A673 (cell line): ENCODE data around the gene ZEB1. TPM values are rescaled to one million over a fixed set of nuclear protein-coding genes. Genes with fewer than 3 reads are reported as not detected.

Experiments
- BruUV-seq: library from RNA; stranded (reverse); fragments of 400-500 nt; replicated peaks from 2 replicates; lab custom pipeline; 2021; lab: Mats Ljungman, UMichigan
- CTCF ChIA-PET: fragments of 300-600 bp; sonication (Branson Sonifier 250); formaldehyde crosslinking; loops from one replicate; lab custom pipeline; 2022; ENCODE audit warnings: antibody characterized with exemption; lab: Charles Lee
- POLR2A ChIA-PET: fragments of 300-600 bp; sonication (Branson Sonifier 250); formaldehyde crosslinking; loops from one replicate; lab custom pipeline; 2022; ENCODE audit warnings: antibody characterized with exemption; ENCODE audit not compliant: low non-redundant PET; lab: Charles Lee
- DNase-seq: peaks from one replicate; pipeline ENCODE4 v3.0.0-alpha.2; 2015; ENCODE audit warnings: low spot score
- H3K27ac ChIP-seq: fragments of 200-600 bp; sonication (generic); 2 replicates; pipeline ENCODE4 v1.5.1; 2016; ENCODE audit warnings: mixed run types, low read depth, mild to moderate bottlenecking, mixed read lengths, antibody characterized with exemption, low read length; ENCODE audit not compliant: poor library complexity, severe bottlenecking
- H3K27me3 ChIP-seq: fragments of 200-600 bp; sonication (generic); replicated peaks from 2 replicates; pipeline ENCODE4 v1.6.1; 2017; ENCODE audit warnings: mixed run types, low read depth, mild to moderate bottlenecking, mixed read lengths, antibody characterized with exemption, low read length; ENCODE audit not compliant: insufficient read depth, poor library complexity
- H3K36me3 ChIP-seq: fragments of 200-600 bp; sonication (generic); 2 replicates; pipeline ENCODE4 v1.6.1; 2016; ENCODE audit warnings: mixed run types, mild to moderate bottlenecking, mixed read lengths, antibody characterized with exemption, low read length; ENCODE audit not compliant: insufficient read depth, poor library complexity, severe bottlenecking
- H3K4me1 ChIP-seq: fragments of 200-600 bp; sonication (generic); 2 replicates; pipeline ENCODE4 v1.6.1; 2017; ENCODE audit warnings: mixed run types, mild to moderate bottlenecking, mixed read lengths, antibody characterized with exemption, low read length; ENCODE audit not compliant: insufficient read depth, poor library complexity, severe bottlenecking
- H3K4me3 ChIP-seq: fragments of 200-600 bp; sonication (generic); 2 replicates; pipeline ENCODE4 v1.5.1; 2016; ENCODE audit warnings: low read depth, mixed run types, mild to moderate bottlenecking, mixed read lengths, low read length; ENCODE audit not compliant: poor library complexity, severe bottlenecking
- H3K9me3 ChIP-seq: fragments of 200-600 bp; sonication (generic); 2 replicates; pipeline ENCODE4 v1.6.1; 2016; ENCODE audit warnings: mixed run types, low read depth, mild to moderate bottlenecking, mixed read lengths, antibody characterized with exemption, low read length; ENCODE audit not compliant: poor library complexity, severe bottlenecking
- EZH2 ChIP-seq: fragments of 200-600 bp; sonication (generic); IDR thresholded peaks from 2 replicates; pipeline ENCODE4 v1.6.1; 2017; ENCODE audit warnings: borderline replicate concordance, low read depth, mild to moderate bottlenecking, mixed read lengths, antibody characterized with exemption, low read length; ENCODE audit not compliant: poor library complexity, severe bottlenecking
- intact Hi-C: fragments of 100-400 bp; cut with micrococcal nuclease; formaldehyde crosslinking; loops from one replicate; pipeline ENCODE4 v1.10.0; 2022; ENCODE audit not compliant: unreplicated experiment
- total RNA-seq: library from RNA; stranded (reverse); gene quantifications from 2 replicates; pipeline ENCODE4 v1.2.3, GENCODE V29; 2021
- TF ChIP-seq, protein P1 (sequence below): fragments of 300-800, 200-600 bp; sonication (generic); conservative IDR thresholded peaks from 2 replicates; pipeline ENCODE4 v1.5.1; 2017; ENCODE audit warnings: low read depth, mild to moderate bottlenecking, antibody characterized with exemption, low read length, moderate library complexity, mixed read lengths

The ZEB1 gene
- total RNA-seq, 1 experiment from 2014 or later: 8.3 TPM

GRCh38 chr10:31347705-31348104 is 28.7 kb downstream of the ZEB1 start:
- H3K27me3 ChIP-seq: no peaks in the 10 kb centered on the region
- no peak for DNase-seq
- no peak overlapping the region for H3K4me3 ChIP-seq
- BruUV-seq: no TSS peak
- no peaks in the 10 kb centered on the region for H3K36me3 ChIP-seq
- TF ChIP-seq, protein P1, sequence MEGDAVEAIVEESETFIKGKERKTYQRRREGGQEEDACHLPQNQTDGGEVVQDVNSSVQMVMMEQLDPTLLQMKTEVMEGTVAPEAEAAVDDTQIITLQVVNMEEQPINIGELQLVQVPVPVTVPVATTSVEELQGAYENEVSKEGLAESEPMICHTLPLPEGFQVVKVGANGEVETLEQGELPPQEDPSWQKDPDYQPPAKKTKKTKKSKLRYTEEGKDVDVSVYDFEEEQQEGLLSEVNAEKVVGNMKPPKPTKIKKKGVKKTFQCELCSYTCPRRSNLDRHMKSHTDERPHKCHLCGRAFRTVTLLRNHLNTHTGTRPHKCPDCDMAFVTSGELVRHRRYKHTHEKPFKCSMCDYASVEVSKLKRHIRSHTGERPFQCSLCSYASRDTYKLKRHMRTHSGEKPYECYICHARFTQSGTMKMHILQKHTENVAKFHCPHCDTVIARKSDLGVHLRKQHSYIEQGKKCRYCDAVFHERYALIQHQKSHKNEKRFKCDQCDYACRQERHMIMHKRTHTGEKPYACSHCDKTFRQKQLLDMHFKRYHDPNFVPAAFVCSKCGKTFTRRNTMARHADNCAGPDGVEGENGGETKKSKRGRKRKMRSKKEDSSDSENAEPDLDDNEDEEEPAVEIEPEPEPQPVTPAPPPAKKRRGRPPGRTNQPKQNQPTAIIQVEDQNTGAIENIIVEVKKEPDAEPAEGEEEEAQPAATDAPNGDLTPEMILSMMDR: no peak
- no peak for TF ChIP-seq EZH2
- no peaks in the 10 kb centered on the region for H3K4me1 ChIP-seq
- ChIA-PET POLR2A (no interaction called here), CTCF (no interaction called here)
- H3K27ac ChIP-seq: no peak overlapping the region
- intact Hi-C loops: no loop called here
- H3K9me3 ChIP-seq: no peaks in the 10 kb centered on the region

DNA sequence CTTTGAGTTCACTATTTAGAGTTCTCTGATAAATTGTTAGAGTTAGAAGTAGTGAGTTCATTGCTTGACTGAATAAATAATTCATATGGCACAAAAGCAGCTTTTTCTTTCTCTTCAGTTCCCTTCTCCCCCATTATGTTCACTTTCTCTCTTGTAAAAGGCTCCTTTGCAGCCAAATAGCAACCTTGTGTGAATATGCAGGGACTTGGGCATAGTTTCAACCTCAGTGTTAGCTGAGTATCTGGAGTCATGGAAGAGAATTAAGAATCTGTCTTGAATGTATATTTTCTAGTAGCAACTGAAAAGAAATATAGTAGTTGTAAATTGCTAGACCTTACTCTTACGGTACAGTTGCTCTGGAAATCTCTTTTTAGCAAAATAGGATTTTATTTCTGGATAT is 31.9 kb downstream of the ZEB1 start:
- Histone ChIP-seq H3K9me3 (no peaks in the 10 kb centered on the region), H3K36me3 (no peaks in the 10 kb centered on the region), H3K4me1 (no peaks in the 10 kb centered on the region), H3K27ac (no peak overlapping the region), H3K4me3 (no peak overlapping the region), H3K27me3 (no peaks in the 10 kb centered on the region)
- TF ChIP-seq EZH2: no peak
- TF ChIP-seq, protein P1: no peak
- ChIA-PET POLR2A (no interaction called here), CTCF (no interaction called here)
- no TSS peak for BruUV-seq
- no peak for DNase-seq
- intact Hi-C loops: no loop called here

GRCh38 chr10:31352436-31353226 is 33.6 kb downstream of the ZEB1 start:
- POLR2A ChIA-PET: no interaction called here

More at GRCh38 chr10:31352436-31353226, 33.6 kb downstream of the ZEB1 start:
- Histone ChIP-seq H3K36me3 (no peaks in the 10 kb centered on the region), H3K4me3 (no peak overlapping the region), H3K27ac (no peak overlapping the region), H3K27me3 (no peaks in the 10 kb centered on the region), H3K4me1 (no peaks in the 10 kb centered on the region), H3K9me3 (no peaks in the 10 kb centered on the region)
- BruUV-seq: no TSS peak
- CTCF ChIA-PET: no interaction called here
- no peak for DNase-seq
- no peak for TF ChIP-seq EZH2
- TF ChIP-seq, protein P1: no peak
- intact Hi-C loops: no loop called here
